Tibial nerve (tissue), 4 donors: Measurements from ENCODE around the gene VN1R5.

ENCODE experiments used
- EP300 ChIP-seq, 2 donors: sonication (generic); formaldehyde crosslinking; IDR thresholded peaks; one replicate each; pipeline ENCODE4 v1.6.1; 2017; ENCODE audit warnings: antibody characterized with exemption in 2 of 2, mild to moderate bottlenecking in 1 of 2
- POLR2A ChIP-seq, 2 donors: fragments of 450-650 bp; IDR thresholded peaks; one replicate each; pipeline ENCODE4 v1.6.1; 2017; ENCODE audit warnings: antibody characterized with exemption in 2 of 2, mild to moderate bottlenecking in 2 of 2, moderate library complexity in 2 of 2
- TF ChIP-seq, protein P1 (sequence below), 5 experiments: fragments of 200-600 bp in 3 of 5; fragments of 450-650 bp in 2 of 5; sonication (generic) in 3 of 5; IDR thresholded peaks; one replicate each; pipeline ENCODE4 v1.5.1; 2016 to 2019; ENCODE audit warnings: antibody characterized with exemption in 5 of 5, mild to moderate bottlenecking in 3 of 5, moderate library complexity in 2 of 5

DNA sequence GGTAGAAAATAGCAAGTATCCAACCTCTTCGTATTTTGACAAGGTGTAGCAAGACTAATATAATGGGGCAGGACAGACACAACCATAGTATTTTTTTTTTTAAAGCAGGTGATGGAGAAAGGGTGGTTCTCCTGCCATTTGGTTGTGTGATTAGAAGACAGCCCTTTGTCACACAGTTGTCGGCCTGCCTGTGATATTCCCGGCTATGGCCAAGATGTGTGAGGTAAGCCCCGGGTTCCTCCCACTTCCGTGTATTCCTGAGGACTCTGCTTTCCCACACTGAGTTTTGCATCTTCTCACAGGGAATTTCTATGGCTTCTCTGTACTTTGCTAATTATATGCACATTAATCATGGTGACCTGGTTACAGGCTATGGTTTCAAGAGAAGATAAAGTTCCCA is 39.9 kb downstream of the VN1R5 start:
- TF ChIP-seq, protein P1, sequence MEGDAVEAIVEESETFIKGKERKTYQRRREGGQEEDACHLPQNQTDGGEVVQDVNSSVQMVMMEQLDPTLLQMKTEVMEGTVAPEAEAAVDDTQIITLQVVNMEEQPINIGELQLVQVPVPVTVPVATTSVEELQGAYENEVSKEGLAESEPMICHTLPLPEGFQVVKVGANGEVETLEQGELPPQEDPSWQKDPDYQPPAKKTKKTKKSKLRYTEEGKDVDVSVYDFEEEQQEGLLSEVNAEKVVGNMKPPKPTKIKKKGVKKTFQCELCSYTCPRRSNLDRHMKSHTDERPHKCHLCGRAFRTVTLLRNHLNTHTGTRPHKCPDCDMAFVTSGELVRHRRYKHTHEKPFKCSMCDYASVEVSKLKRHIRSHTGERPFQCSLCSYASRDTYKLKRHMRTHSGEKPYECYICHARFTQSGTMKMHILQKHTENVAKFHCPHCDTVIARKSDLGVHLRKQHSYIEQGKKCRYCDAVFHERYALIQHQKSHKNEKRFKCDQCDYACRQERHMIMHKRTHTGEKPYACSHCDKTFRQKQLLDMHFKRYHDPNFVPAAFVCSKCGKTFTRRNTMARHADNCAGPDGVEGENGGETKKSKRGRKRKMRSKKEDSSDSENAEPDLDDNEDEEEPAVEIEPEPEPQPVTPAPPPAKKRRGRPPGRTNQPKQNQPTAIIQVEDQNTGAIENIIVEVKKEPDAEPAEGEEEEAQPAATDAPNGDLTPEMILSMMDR (IDR thresholded peaks at IDR 0.05) = no peak
- no peak for TF ChIP-seq POLR2A (IDR thresholded peaks at IDR 0.05)
- no peak for TF ChIP-seq EP300 (IDR thresholded peaks at IDR 0.05)
